GM19397 (cell line): ENCODE data around the gene NACC2.

Experiments
- ATAC-seq: cut with Tn5 transposase; IDR thresholded peaks from one replicate; pipeline ENCODE4 v1.9.1; 2021; ENCODE audit warnings: mild to moderate bottlenecking, moderate library complexity; ENCODE audit not compliant: unreplicated experiment

The NACC2 gene, protein sequence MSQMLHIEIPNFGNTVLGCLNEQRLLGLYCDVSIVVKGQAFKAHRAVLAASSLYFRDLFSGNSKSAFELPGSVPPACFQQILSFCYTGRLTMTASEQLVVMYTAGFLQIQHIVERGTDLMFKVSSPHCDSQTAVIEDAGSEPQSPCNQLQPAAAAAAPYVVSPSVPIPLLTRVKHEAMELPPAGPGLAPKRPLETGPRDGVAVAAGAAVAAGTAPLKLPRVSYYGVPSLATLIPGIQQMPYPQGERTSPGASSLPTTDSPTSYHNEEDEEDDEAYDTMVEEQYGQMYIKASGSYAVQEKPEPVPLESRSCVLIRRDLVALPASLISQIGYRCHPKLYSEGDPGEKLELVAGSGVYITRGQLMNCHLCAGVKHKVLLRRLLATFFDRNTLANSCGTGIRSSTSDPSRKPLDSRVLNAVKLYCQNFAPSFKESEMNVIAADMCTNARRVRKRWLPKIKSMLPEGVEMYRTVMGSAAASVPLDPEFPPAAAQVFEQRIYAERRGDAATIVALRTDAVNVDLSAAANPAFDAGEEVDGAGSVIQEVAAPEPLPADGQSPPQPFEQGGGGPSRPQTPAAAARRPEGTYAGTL

DNA sequence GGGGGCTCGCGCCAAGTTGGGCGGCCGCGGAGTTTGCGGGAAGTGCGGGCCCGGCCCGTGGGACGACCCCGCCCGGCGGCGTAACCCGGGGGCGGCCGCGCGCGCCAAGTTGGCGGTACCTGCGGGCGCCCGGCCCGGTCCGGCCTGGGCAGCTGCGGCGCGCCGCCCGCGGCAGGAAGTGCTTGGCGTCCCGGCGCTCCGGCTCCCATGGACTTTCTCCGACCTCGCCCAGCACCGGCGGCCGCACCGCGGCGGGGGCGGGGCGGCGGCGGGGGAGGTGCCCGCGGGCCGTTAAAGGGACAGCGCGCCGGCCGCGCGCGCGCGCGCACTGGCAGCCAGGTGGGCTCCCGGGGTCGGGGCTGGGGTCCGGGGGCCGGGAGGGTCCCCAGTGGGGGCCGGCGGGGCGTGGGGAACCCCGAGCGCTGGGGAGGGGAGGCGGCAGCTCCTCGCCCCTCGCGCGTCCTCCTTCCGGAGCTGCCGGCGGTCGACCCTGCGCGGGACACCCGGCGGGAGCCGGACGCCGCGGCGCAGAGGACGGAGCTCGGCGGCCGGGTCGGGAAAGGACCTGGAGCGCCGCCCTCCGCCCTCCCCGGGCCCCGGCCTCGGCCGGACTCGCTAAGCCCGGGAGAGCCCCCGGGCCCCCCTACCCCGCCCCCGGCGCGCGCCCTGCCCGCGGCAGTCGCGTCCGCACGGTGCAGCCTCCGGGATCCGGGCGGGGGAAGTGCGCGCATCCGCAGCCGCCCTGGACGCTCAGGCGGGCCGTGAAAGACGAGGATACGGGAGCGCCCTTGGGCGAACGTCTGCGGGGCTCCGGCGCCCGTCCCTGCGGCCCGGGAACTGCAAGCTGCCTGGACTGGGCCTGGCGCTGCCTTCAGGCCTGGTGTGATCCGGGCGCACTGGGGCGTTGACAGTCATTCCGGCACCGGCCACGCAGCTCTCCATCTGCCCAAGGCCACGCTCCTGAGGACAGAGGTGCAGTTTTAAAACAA lies at the start of gene NACC2:
NACC2 (minus strand) TSS at position 220 of the 989 bp plus-strand sequence. CDS start 44,768 bp downstream, outside the sequence.
- no peak for ATAC-seq

GRCh38 chr9:136144450-136144849 lies 49.4 kb upstream of the NACC2 start:
- ATAC-seq: no peak

DNA sequence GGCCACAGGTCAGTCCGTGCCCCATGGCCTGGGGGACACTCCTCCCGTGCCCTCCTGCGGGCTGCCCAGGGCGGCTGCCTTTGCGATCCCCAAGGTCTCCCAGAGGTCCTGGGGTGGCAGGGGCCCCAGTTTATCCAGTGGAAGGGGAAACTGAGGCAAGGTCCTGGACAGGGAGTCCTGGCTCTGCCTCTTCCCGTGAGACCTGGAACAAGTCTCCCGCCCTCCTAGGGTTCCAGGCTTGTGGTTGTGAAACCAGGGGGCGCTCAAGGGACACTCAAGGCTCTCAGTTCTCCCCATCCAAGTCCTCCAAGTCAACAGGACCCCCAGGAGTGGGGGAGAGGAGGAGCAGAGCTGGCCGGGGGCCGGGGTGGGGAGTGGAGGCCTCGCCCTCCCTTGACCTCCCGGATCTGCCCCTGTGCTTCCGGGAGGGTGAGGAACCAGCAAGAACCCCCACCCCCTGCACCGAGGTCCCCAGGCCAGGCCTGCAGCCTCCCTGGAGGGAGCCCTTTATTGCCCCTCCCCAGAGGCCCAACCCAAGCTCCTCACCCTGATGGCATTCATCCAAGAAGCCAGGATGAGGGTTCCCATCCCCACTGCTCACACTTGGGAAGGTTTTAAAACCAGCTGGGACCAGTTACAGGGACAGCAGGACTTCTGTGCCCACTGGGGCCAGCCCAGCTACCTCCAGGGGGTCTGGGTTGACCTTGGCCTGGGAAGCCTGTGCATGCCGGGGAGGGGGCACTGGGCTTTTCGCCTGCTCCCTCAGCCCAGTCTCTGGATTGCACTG lies 48.3 kb upstream of the NACC2 start:
- ATAC-seq: no peak

GRCh38 chr9:136142859-136143214 lies 47.7 kb upstream of the NACC2 start:
- no peak for ATAC-seq

- no peak for ATAC-seq
These were observed 47.3 kb upstream of the NACC2 start for GRCh38 chr9:136142414-136142796.

DNA sequence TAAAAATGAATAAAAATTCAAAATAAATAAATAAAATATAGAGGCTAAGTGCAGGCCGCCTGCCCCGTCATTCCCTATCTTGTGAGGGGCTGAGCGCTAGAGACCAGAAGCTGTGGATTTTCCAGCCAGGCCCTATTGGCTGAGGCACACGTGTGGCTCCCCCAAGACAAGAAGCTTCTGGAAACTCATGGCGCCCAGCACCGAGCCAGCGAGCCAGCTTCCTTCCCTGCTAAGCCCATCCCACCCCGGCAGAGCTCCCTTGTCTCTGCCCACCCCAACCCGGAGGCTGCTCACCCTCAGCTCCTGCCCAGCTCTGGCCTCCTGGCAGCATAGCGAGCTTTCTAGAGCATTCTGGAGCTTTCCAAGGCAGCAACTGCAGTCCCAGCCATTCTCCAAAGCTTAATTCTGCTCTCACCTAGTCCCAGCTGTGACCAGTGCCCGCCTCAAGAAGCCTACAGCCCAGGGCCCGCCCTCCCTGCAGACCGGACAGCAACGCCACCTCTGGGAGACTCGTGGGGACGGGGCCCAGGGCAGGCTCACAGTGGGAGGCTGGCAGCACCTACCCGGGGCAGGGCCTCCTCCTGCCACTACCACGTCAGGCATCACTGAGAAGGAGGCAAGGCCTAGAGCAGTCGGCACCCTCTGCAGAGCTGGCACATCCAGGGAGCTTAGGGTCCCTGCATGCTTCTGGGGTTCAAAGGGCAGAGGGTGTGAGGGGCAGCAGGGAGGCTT lies 46.8 kb upstream of the NACC2 start:
- ATAC-seq: no peak

DNA sequence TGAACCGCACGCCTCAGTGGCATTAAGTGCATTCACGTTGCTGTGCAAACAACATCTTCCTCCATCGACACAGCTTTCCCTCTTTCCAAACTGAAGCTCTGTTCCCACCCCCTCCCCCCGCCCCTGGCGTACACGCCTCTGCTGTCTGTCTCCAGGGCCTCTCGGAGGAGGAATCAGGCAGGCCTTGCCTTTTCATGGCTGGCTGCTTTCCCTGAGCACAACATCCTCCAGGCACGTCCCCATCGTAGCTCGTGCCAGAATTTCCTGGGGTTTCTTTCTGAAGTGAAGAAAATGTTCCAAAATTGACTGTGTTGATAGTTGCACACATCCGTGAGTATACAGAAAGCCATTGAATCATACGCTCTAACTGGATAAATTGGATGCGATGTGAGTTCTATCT lies 45.9 kb upstream of the NACC2 start:
- no peak for ATAC-seq

DNA sequence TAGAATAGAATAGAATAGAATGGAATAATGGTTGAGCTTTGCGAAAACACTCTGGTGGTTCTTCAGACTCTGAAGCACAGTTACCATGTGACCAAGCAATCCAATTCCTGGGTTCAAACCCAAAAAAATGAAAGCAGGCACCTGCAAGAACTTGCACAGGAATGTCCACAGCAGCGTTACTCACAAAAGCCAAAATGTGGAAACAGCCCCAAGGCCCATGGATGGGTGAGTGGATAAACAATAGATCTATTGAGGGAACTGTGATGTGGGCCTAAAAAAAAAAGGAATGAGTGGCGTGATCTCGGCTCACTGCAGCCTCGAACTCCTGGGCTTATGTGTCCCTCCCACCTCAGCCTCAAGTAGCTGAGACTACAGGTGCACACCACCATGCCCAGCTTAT lies 45.0 kb upstream of the NACC2 start:
- ATAC-seq: no peak

DNA sequence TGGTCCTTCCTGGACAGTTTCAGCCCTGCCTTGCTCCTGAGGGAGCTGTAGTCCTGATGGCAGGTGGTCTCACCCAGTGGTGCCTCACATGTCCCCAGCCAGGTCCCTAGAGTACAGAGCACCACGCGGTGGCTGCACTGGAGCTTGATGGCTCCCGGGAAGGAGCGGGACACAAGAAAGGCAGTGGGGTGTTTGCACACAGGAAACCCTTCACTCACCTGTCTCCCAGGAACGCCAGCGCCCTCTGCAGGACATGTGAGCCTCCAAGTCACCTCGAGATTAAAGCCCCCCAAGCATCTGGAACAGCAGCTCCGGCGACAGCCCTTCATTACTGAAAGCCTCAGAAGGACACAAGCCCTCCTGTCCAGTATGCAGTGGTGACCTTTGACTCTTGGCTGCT lies 43.5 kb upstream of the NACC2 start:
- no peak for ATAC-seq

GRCh38 chr9:136137321-136138265 lies 42.5 kb upstream of the NACC2 start:
- no peak for ATAC-seq

DNA sequence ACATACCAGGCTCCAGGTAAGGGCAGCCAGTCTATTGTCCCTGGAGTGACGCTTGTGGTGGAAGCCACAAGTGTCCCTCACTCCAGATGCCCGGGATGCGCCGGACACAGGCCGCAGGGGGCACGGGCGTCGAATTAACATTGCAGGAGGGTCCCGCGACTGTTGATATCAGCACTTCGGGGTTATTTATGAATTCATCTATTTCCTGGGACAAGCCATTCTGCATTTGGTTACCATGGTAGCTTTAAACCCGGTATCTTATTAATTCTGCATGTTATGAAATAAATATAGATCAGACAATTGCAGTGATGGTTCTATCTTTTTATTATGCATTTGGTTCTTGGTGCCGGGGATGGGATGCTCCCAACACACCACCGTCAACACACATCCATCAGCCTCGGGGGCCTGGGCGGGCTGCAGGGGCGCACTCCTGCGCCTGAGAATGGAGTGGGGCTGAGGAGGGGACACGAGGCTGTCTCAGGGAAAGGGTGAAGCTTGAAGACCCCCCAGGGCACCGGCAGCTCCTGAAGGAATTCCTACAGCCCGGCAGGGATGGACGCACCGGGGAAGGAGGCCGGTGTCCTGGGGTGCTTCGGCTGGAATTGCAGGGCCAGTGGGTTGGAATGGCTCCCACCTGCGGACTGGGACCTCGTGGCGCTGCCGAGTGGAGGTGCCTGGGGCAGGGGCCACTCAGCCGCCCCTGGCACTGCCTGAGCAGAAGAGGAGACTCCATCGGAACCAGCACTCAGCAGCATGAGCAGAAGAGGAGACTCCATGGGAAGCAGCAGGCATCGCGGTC lies 41.2 kb upstream of the NACC2 start:
- no peak for ATAC-seq

GRCh38 chr9:136135326-136136126 lies 40.4 kb upstream of the NACC2 start:
- ATAC-seq: no peak

- ATAC-seq: no peak
These were observed 38.9 kb upstream of the NACC2 start for GRCh38 chr9:136133959-136134484.

GRCh38 chr9:136133191-136133958 lies 38.3 kb upstream of the NACC2 start:
- no peak for ATAC-seq

- no peak for ATAC-seq
These were observed 37.5 kb upstream of the NACC2 start for GRCh38 chr9:136132512-136133050.
